GM12891 (cell line): Measurements from ENCODE around the gene HYAL4.
A peak's percentile ranks its signal among the peaks of the same experiment; 100 is the strongest.
"Not testable (repeated sequence)": the region's sequence is repeated elsewhere in the genome, so short reads cannot be mapped to it uniquely, and the experiment has no call there.

Experiments used
- DNase-seq: peaks from one replicate; pipeline ENCODE4 v3.0.0; 2011; ENCODE audit warnings: low spot score; ENCODE audit not compliant: insufficient read length
- FAIRE-seq: peaks from 2 replicates; lab custom pipeline; 2011; peaks lifted over from hg19 to GRCh38; lab: Jason Lieb, UNC
- PAX5 ChIP-seq: IDR thresholded peaks from 2 replicates; pipeline ENCODE4 v1.6.1; 2011; ENCODE audit warnings: low read length, moderate library complexity, mild to moderate bottlenecking; ENCODE audit not compliant: insufficient read depth, severe bottlenecking
- POLR2A ChIP-seq: IDR thresholded peaks from 2 replicates; pipeline ENCODE4 v1.6.1; 2011; ENCODE audit warnings: low read depth, low read length, control low read depth
- POLR2AphosphoS5 ChIP-seq: IDR thresholded peaks from 2 replicates; pipeline ENCODE4 v1.6.1; 2011; ENCODE audit warnings: low read depth, low read length, control low read depth
- POU2F2 ChIP-seq: IDR thresholded peaks from 2 replicates; pipeline ENCODE4 v1.6.1; 2011; ENCODE audit warnings: low read depth, mild to moderate bottlenecking, control low read depth, low read length, moderate library complexity
- SPI1 ChIP-seq: IDR thresholded peaks from 2 replicates; pipeline ENCODE4 v1.6.1; 2011; ENCODE audit warnings: low read depth, low read length, control low read depth
- TAF1 ChIP-seq: IDR thresholded peaks from 2 replicates; pipeline ENCODE4 v1.6.1; 2011; ENCODE audit warnings: low read depth, low read length, control low read depth

The HYAL4 gene

GRCh38 chr7:123865517-123866117 lies 20.6 kb downstream of the HYAL4 start:
- DNase-seq (peak; percentile 5), FAIRE-seq (peak; percentile 92)
- no peak for TF ChIP-seq SPI1
- TF ChIP-seq POLR2AphosphoS5: no peak
- TF ChIP-seq TAF1: no peak
- no peak for TF ChIP-seq POU2F2
- TF ChIP-seq PAX5: no peak
- no peak for TF ChIP-seq POLR2A

- TF ChIP-seq POLR2A (no peak), SPI1 (peak; percentile 90)
- DNase-seq (no peak), FAIRE-seq (no peak)
These were observed 22.3 kb downstream of the HYAL4 start for GRCh38 chr7:123867225-123867624.

- no peak for TF ChIP-seq SPI1
- TF ChIP-seq POLR2A: no peak
- TF ChIP-seq TAF1: no peak
- no peak for TF ChIP-seq POU2F2
- TF ChIP-seq POLR2AphosphoS5: no peak
- TF ChIP-seq PAX5: no peak
- FAIRE-seq: peak; percentile 83
These were observed 27.3 kb downstream of the HYAL4 start for GRCh38 chr7:123871998-123872867.

GRCh38 chr7:123872908-123873307 lies 27.9 kb downstream of the HYAL4 start:
- DNase-seq (no peak), FAIRE-seq (no peak)
- TF ChIP-seq POLR2AphosphoS5 (no peak), POU2F2 (no peak), PAX5 (no peak), SPI1 (no peak), TAF1 (no peak), POLR2A (no peak)

More at GRCh38 chr7:123871998-123872867, 27.3 kb downstream of the HYAL4 start:
- DNase-seq: no peak

- FAIRE-seq (no peak), DNase-seq (no peak)
- TF ChIP-seq POLR2AphosphoS5: no peak
- TF ChIP-seq POU2F2: no peak
- TF ChIP-seq TAF1: no peak
- no peak for TF ChIP-seq PAX5
- no peak for TF ChIP-seq POLR2A
- no peak for TF ChIP-seq SPI1
These were observed 31.7 kb downstream of the HYAL4 start for GRCh38 chr7:123876557-123877256.

- DNase-seq: no peak
- TF ChIP-seq POU2F2 (no peak), PAX5 (no peak), POLR2A (no peak), TAF1 (no peak), POLR2AphosphoS5 (no peak), SPI1 (no peak)
- FAIRE-seq: no peak
These were observed 34.7 kb downstream of the HYAL4 start for GRCh38 chr7:123879628-123880027.

GRCh38 chr7:123881300-123881699 lies 36.3 kb downstream of the HYAL4 start:
- no peak for DNase-seq
- no peak for TF ChIP-seq POU2F2
- no peak for TF ChIP-seq POLR2AphosphoS5
- TF ChIP-seq SPI1: no peak
- no peak for TF ChIP-seq TAF1
- TF ChIP-seq POLR2A: no peak
- TF ChIP-seq PAX5: no peak
- no peak for FAIRE-seq

- FAIRE-seq: no peak
- no peak for TF ChIP-seq POLR2AphosphoS5
- TF ChIP-seq TAF1: no peak
- TF ChIP-seq PAX5: no peak
- TF ChIP-seq POLR2A: no peak
- no peak for TF ChIP-seq POU2F2
These were observed 38.2 kb downstream of the HYAL4 start for GRCh38 chr7:123883154-123883553.

GRCh38 chr7:123888192-123888591 lies 43.2 kb downstream of the HYAL4 start:
- FAIRE-seq: no peak
- TF ChIP-seq POLR2AphosphoS5 (no peak), TAF1 (no peak), SPI1 (no peak)
- DNase-seq: no peak

More at GRCh38 chr7:123883154-123883553, 38.2 kb downstream of the HYAL4 start:
- no peak for DNase-seq

- not testable (repeated sequence) for DNase-seq, FAIRE-seq
These were observed 49.8 kb downstream of the HYAL4 start for GRCh38 chr7:123894753-123895152.
